ENCODE data around the gene ROCK1. TPM values are rescaled to one million over a fixed set of nuclear protein-coding genes. Genes with fewer than 3 reads are reported as not detected.
A peak's percentile ranks its signal among the peaks of the same experiment; 100 is the strongest.

ROCK1 gene
- total RNA-seq, 6 experiments from 2014 or later = 17.1 to 23.2 (median 21.6) TPM

- peaks cover 0 to 39% (median 11%) of the 10 kb centered on the region in 4 donors for H3K4me1 ChIP-seq
- intact Hi-C loops (cut with DNase I) = loop anchor here in 1 of 2 donors (10.0 kb wide), 1 partner anchor 136 kb away; no protein-coding TSS in a partner anchor
- DNase-seq = peak; percentile 61 to 75 (median 71)
- WGBS (ENCODE audit: insufficient coverage, low coverage, low lambda C conversion rate, missing lambda C conversion rate) = 0% methylated on average over 23 of the region's 47 CpGs
- H3K36me3 ChIP-seq = no peaks in the 10 kb centered on the region
- ATAC-seq = peak; percentile 9 to 36 (median 24)
- no peaks in the 10 kb centered on the region for H3K27me3 ChIP-seq
- TF ChIP-seq CTCF (IDR thresholded peaks at IDR 0.05) (no peak), POLR2A (IDR thresholded peaks at IDR 0.05) (no peak)
- peak overlapping the region; percentile 88 to 94 (median 94) for H3K4me3 ChIP-seq
- peak overlapping the region; percentile 84 to 98 (median 96) for H3K27ac ChIP-seq
- H3K9me3 ChIP-seq = no peaks in the 10 kb centered on the region
Measured at GRCh38 chr18:21110713-21111345, 784 bp downstream of the ROCK1 start.

GRCh38 chr18:21109936-21110712 is 1.5 kb downstream of the ROCK1 start:
- no peaks in the 10 kb centered on the region for H3K36me3 ChIP-seq

GRCh38 chr18:21105936-21106335 is 5.7 kb downstream of the ROCK1 start:
- WGBS (ENCODE audit: insufficient coverage, low coverage, low lambda C conversion rate, missing lambda C conversion rate) = 29% methylated on average over 3 of the region's 3 CpGs
- Histone ChIP-seq H3K4me3 (no peak overlapping the region), H3K4me1 (peaks cover 0 to 46% (median 16%) of the 10 kb centered on the region in 4 donors), H3K27ac (no peak overlapping the region), H3K9me3 (no peaks in the 10 kb centered on the region), H3K27me3 (no peaks in the 10 kb centered on the region), H3K36me3 (no peaks in the 10 kb centered on the region)
- intact Hi-C loops (cut with DNase I) = no loop called here
- TF ChIP-seq POLR2A (IDR thresholded peaks at IDR 0.05) (no peak), CTCF (IDR thresholded peaks at IDR 0.05) (no peak)
- ATAC-seq (peak; percentile 76 to 85 (median 78)), DNase-seq (no peak)

More at GRCh38 chr18:21109936-21110712, 1.5 kb downstream of the ROCK1 start:
- 0% methylated on average over 8 of the region's 8 CpGs for WGBS (ENCODE audit: insufficient coverage, low coverage, low lambda C conversion rate, missing lambda C conversion rate)
- peak overlapping the region in 1 of 3 donors; percentile 98 for H3K27ac ChIP-seq
- H3K4me3 ChIP-seq = peak overlapping the region; percentile 88 to 94 (median 94)
- DNase-seq = no peak
- TF ChIP-seq POLR2A (IDR thresholded peaks at IDR 0.05) (no peak), CTCF (IDR thresholded peaks at IDR 0.05) (no peak)
- intact Hi-C loops (cut with DNase I) = loop anchor here in 1 of 2 donors (10.0 kb wide), 1 partner anchor 135 kb away; no protein-coding TSS in a partner anchor
- H3K4me1 ChIP-seq = peaks cover 0 to 46% (median 14%) of the 10 kb centered on the region in 4 donors
- ATAC-seq = no peak
- H3K27me3 ChIP-seq = no peaks in the 10 kb centered on the region
- H3K9me3 ChIP-seq = no peaks in the 10 kb centered on the region

GRCh38 chr18:21101172-21101571 is 10.4 kb downstream of the ROCK1 start:
- ATAC-seq (no peak), DNase-seq (no peak)
- no peaks in the 10 kb centered on the region for H3K9me3 ChIP-seq
- no peak for TF ChIP-seq POLR2A (IDR thresholded peaks at IDR 0.05)
- no peak for TF ChIP-seq CTCF (IDR thresholded peaks at IDR 0.05)
- no peak overlapping the region for H3K4me3 ChIP-seq
- H3K36me3 ChIP-seq = no peaks in the 10 kb centered on the region
- intact Hi-C loops (cut with DNase I) = no loop called here
- WGBS (ENCODE audit: insufficient coverage, low coverage, low lambda C conversion rate, missing lambda C conversion rate) = 85% methylated on average over 2 of the region's 2 CpGs
- H3K27me3 ChIP-seq = no peaks in the 10 kb centered on the region
- H3K27ac ChIP-seq = no peak overlapping the region
- peaks cover 0 to 25% (median 8%) of the 10 kb centered on the region in 4 donors for H3K4me1 ChIP-seq

Data from right lobe of liver (tissue), 6 donors.